Breast epithelium (tissue), 4 donors: Measurements from ENCODE around the gene COL26A1. TPM values are rescaled to one million over a fixed set of nuclear protein-coding genes. Genes with fewer than 3 reads are reported as not detected.

Experiments
- DNase-seq, 2 donors: peaks; one replicate each; pipeline ENCODE4 v3.0.0-alpha.2; 2019; ENCODE audit warnings: low spot score in 2 of 2
- H3K27ac ChIP-seq, 2 donors: fragments of 200-600 bp; sonication (generic) in 1 of 2; one replicate each; pipeline ENCODE4 v1.5.1; 2016 to 2019; ENCODE audit warnings: mild to moderate bottlenecking in 1 of 2
- H3K27me3 ChIP-seq, 2 donors: fragments of 200-600 bp; sonication (generic) in 1 of 2; one replicate each; pipeline versions ENCODE4 v1.5.1 to v1.6.0; 2017 to 2019; ENCODE audit warnings: control low read depth in 1 of 2, mild to moderate bottlenecking in 1 of 2
- H3K36me3 ChIP-seq: fragments of 200-600 bp; one replicate; pipeline ENCODE4 v1.5.1; 2019
- H3K4me1 ChIP-seq, 2 donors: fragments of 200-600 bp; sonication (generic); one replicate each; pipeline ENCODE4 v1.5.1; 2016 to 2019; ENCODE audit warnings: control low read depth in 1 of 2
- H3K4me3 ChIP-seq, 3 donors: fragments of 200-600 bp; sonication (generic); 1 replicate in 2 of 3; 2 replicates in 1 of 3; pipeline ENCODE4 v1.5.1; 2016 to 2019; ENCODE audit warnings: mild to moderate bottlenecking in 3 of 3, moderate library complexity in 2 of 3
- H3K9me3 ChIP-seq, 2 donors: fragments of 200-600 bp; sonication (generic) in 1 of 2; one replicate each; pipeline ENCODE4 v1.5.1; 2016 to 2019; ENCODE audit warnings: control low read depth in 1 of 2
- CTCF ChIP-seq, 3 donors: fragments of 450-650 bp; IDR thresholded peaks; one replicate each; pipeline ENCODE4 v1.5.1; 2016 to 2017; ENCODE audit warnings: antibody characterized with exemption in 3 of 3, mild to moderate bottlenecking in 3 of 3, moderate library complexity in 3 of 3
- POLR2A ChIP-seq: fragments of 450-650 bp; IDR thresholded peaks from one replicate; pipeline ENCODE4 v1.6.1; 2016; ENCODE audit warnings: antibody characterized with exemption, mild to moderate bottlenecking, moderate library complexity
- POLR2AphosphoS5 ChIP-seq, 3 donors: sonication (generic); formaldehyde crosslinking; IDR thresholded peaks; one replicate each; pipeline ENCODE4 v1.6.1; 2017; ENCODE audit warnings: antibody characterized with exemption in 3 of 3
- intact Hi-C: fragments of 100-400 bp; cut with DNase I; formaldehyde crosslinking; loops from one replicate; pipeline ENCODE4 v1.15.1; 2023; ENCODE audit warnings: low total_unique reads
- total RNA-seq, 3 donors: library from RNA; depleted of rRNA; stranded (reverse); fragments of >200 nt; gene quantifications; one replicate each; pipeline ENCODE4 v1.1.0, GENCODE V29; 2016

The COL26A1 gene
- total RNA-seq, 3 donors from 2014 or later: not detected

- Histone ChIP-seq H3K27ac (no peak overlapping the region), H3K4me1 (no peaks in the 10 kb centered on the region), H3K27me3 (peaks cover 0 to 2% of the 10 kb centered on the region in 2 donors), H3K36me3 (no peaks in the 10 kb centered on the region), H3K4me3 (peak overlapping the region; percentile 19 to 72 (median 51)), H3K9me3 (no peaks in the 10 kb centered on the region)
- DNase-seq: no peak
- intact Hi-C loops: no loop called here
- no peak for TF ChIP-seq CTCF (IDR thresholded peaks at IDR 0.05)
- no peak for TF ChIP-seq POLR2AphosphoS5 (IDR thresholded peaks at IDR 0.05)
- no peak for TF ChIP-seq POLR2A
These were observed 590 bp downstream of the COL26A1 start for GRCh38 chr7:101363196-101363733.

GRCh38 chr7:101363734-101364374 is 1.2 kb downstream of the COL26A1 start:
- intact Hi-C loops: no loop called here
- Histone ChIP-seq H3K9me3 (no peaks in the 10 kb centered on the region), H3K27me3 (peaks cover 0 to 2% of the 10 kb centered on the region in 2 donors), H3K36me3 (no peaks in the 10 kb centered on the region), H3K4me3 (peak overlapping the region; percentile 19 to 72 (median 51)), H3K4me1 (no peaks in the 10 kb centered on the region), H3K27ac (no peak overlapping the region)
- TF ChIP-seq POLR2A: no peak
- peak; percentile 30 to 76 (median 75) for TF ChIP-seq CTCF (IDR thresholded peaks at IDR 0.05)
- TF ChIP-seq POLR2AphosphoS5 (IDR thresholded peaks at IDR 0.05): no peak
- DNase-seq: peak in 1 of 2 donors; percentile 26

- Histone ChIP-seq H3K27ac (no peak overlapping the region), H3K27me3 (peaks cover 0 to 4% of the 10 kb centered on the region in 2 donors), H3K9me3 (no peaks in the 10 kb centered on the region), H3K4me3 (no peak overlapping the region), H3K4me1 (no peaks in the 10 kb centered on the region), H3K36me3 (no peaks in the 10 kb centered on the region)
- intact Hi-C loops: no loop called here
- TF ChIP-seq POLR2A (no peak), CTCF (IDR thresholded peaks at IDR 0.05) (no peak), POLR2AphosphoS5 (IDR thresholded peaks at IDR 0.05) (no peak)
- DNase-seq: no peak
These were observed 3.3 kb downstream of the COL26A1 start for GRCh38 chr7:101365956-101366355.

GRCh38 chr7:101367676-101368075 is 5.0 kb downstream of the COL26A1 start:
- DNase-seq: no peak
- no peaks in the 10 kb centered on the region for H3K4me1 ChIP-seq
- no peak overlapping the region for H3K27ac ChIP-seq
- no peaks in the 10 kb centered on the region for H3K9me3 ChIP-seq
- H3K36me3 ChIP-seq: no peaks in the 10 kb centered on the region
- H3K4me3 ChIP-seq: no peak overlapping the region
- intact Hi-C loops: no loop called here
- TF ChIP-seq POLR2AphosphoS5 (IDR thresholded peaks at IDR 0.05) (no peak), CTCF (IDR thresholded peaks at IDR 0.05) (no peak), POLR2A (no peak)
- peaks cover 0 to 5% of the 10 kb centered on the region in 2 donors for H3K27me3 ChIP-seq

- DNase-seq: no peak
- intact Hi-C loops: no loop called here
- TF ChIP-seq POLR2A (no peak), CTCF (IDR thresholded peaks at IDR 0.05) (no peak), POLR2AphosphoS5 (IDR thresholded peaks at IDR 0.05) (no peak)
These were observed 5.9 kb downstream of the COL26A1 start for GRCh38 chr7:101368422-101369165.

More at GRCh38 chr7:101368422-101369165, 5.9 kb downstream of the COL26A1 start:
- Histone ChIP-seq H3K36me3 (no peaks in the 10 kb centered on the region), H3K9me3 (no peaks in the 10 kb centered on the region), H3K27me3 (peaks cover 0 to 5% of the 10 kb centered on the region in 2 donors), H3K4me1 (no peaks in the 10 kb centered on the region), H3K4me3 (no peak overlapping the region), H3K27ac (no peak overlapping the region)
